Osteoblast (primary cell): ENCODE measurements around the gene SIGLEC10. TPM values are rescaled to one million over a fixed set of nuclear protein-coding genes. Genes with fewer than 3 reads are reported as not detected.

ENCODE experiments used
- DNase-seq: peaks from one replicate; pipeline ENCODE4 v3.0.0; 2011; ENCODE audit warnings: low spot score, mixed read lengths; ENCODE audit not compliant: insufficient read length; ENCODE audit errors: missing footprints
- H2AFZ ChIP-seq: 2 replicates; pipeline ENCODE4 v1.6.0; 2011; ENCODE audit warnings: mild to moderate bottlenecking, low read length
- H3K27ac ChIP-seq: 2 replicates; pipeline ENCODE4 v1.5.1; 2011; ENCODE audit warnings: mild to moderate bottlenecking, low read depth, low read length, moderate library complexity
- H3K27me3 ChIP-seq: 2 replicates; pipeline ENCODE4 v1.6.0; 2012; ENCODE audit warnings: mild to moderate bottlenecking, control low read depth, inconsistent platforms, low read length, moderate library complexity; ENCODE audit not compliant: insufficient read depth
- H3K36me3 ChIP-seq: 2 replicates; pipeline ENCODE4 v1.5.1; 2011; ENCODE audit warnings: mild to moderate bottlenecking, low read length, control low read depth, moderate library complexity; ENCODE audit not compliant: insufficient read depth
- H3K4me1 ChIP-seq: 2 replicates; pipeline ENCODE4 v1.5.1; 2011; ENCODE audit warnings: mild to moderate bottlenecking, low read length, control low read depth, moderate library complexity; ENCODE audit not compliant: insufficient read depth
- H3K4me2 ChIP-seq: 2 replicates; pipeline ENCODE4 v1.6.0; 2011; ENCODE audit warnings: mild to moderate bottlenecking, low read length; ENCODE audit not compliant: insufficient read depth
- H3K4me3 ChIP-seq: fragments of 200-600 bp; sonication (generic); 3 replicates; pipeline ENCODE4 v1.5.1; 2012; ENCODE audit warnings: mild to moderate bottlenecking, low read length, inconsistent platforms; ENCODE audit not compliant: insufficient read depth
- H3K79me2 ChIP-seq: 2 replicates; pipeline ENCODE4 v1.6.0; 2012; ENCODE audit warnings: mild to moderate bottlenecking, low read length, control low read depth, inconsistent platforms; ENCODE audit not compliant: insufficient read depth
- H3K9me3 ChIP-seq: 2 replicates; pipeline ENCODE4 v1.5.1; 2011; ENCODE audit warnings: low read depth, low read length, control low read depth
- H4K20me1 ChIP-seq: 2 replicates; pipeline ENCODE4 v1.6.0; 2012; ENCODE audit warnings: mild to moderate bottlenecking, low read length, control low read depth; ENCODE audit not compliant: insufficient read depth
- CTCF ChIP-seq: IDR thresholded peaks from 2 replicates; pipeline ENCODE4 v1.5.1; 2011; ENCODE audit warnings: mild to moderate bottlenecking, low read depth, low read length, moderate library complexity; ENCODE audit errors: extremely low read depth
- total RNA-seq: library from RNA; depleted of rRNA; stranded (reverse); fragments of >200 nt; gene quantifications from 2 replicates; pipeline ENCODE4 v1.2.3, GENCODE V29; 2012

Gene SIGLEC10
- total RNA-seq, 1 donor: not detected

GRCh38 chr19:51440846-51441409, 23.5 kb upstream of the SIGLEC10 start:
- Histone ChIP-seq H3K79me2 (no peaks in the 10 kb centered on the region), H3K27ac (no peak overlapping the region), H3K9me3 (no peaks in the 10 kb centered on the region), H3K4me3 (no peak overlapping the region), H4K20me1 (no peaks in the 10 kb centered on the region), H3K27me3 (no peaks in the 10 kb centered on the region), H2AFZ (no peak overlapping the region), H3K4me1 (no peaks in the 10 kb centered on the region), H3K4me2 (no peak overlapping the region), H3K36me3 (no peaks in the 10 kb centered on the region)
- TF ChIP-seq CTCF: no peak
- DNase-seq: no peak

- TF ChIP-seq CTCF: no peak
- H3K4me3 ChIP-seq: no peak overlapping the region
These were observed 22.6 kb upstream of the SIGLEC10 start for GRCh38 chr19:51440052-51440451.

GRCh38 chr19:51439021-51439465, 21.6 kb upstream of the SIGLEC10 start:
- Histone ChIP-seq H3K27me3 (no peaks in the 10 kb centered on the region), H3K36me3 (no peaks in the 10 kb centered on the region), H3K4me2 (no peak overlapping the region), H3K79me2 (no peaks in the 10 kb centered on the region), H4K20me1 (no peaks in the 10 kb centered on the region), H3K4me1 (no peaks in the 10 kb centered on the region), H2AFZ (no peak overlapping the region), H3K4me3 (no peak overlapping the region), H3K9me3 (no peaks in the 10 kb centered on the region), H3K27ac (no peak overlapping the region)
- peak; percentile 48 for TF ChIP-seq CTCF
- DNase-seq: no peak

More at GRCh38 chr19:51440052-51440451, 22.6 kb upstream of the SIGLEC10 start:
- Histone ChIP-seq H3K4me2 (no peak overlapping the region), H2AFZ (no peak overlapping the region), H4K20me1 (no peaks in the 10 kb centered on the region), H3K36me3 (no peaks in the 10 kb centered on the region), H3K79me2 (no peaks in the 10 kb centered on the region), H3K27me3 (no peaks in the 10 kb centered on the region), H3K4me1 (no peaks in the 10 kb centered on the region), H3K9me3 (no peaks in the 10 kb centered on the region), H3K27ac (no peak overlapping the region)
- no peak for DNase-seq

GRCh38 chr19:51434456-51434855, 17.0 kb upstream of the SIGLEC10 start:
- H3K27ac ChIP-seq: no peak overlapping the region
- no peaks in the 10 kb centered on the region for H3K4me1 ChIP-seq
- H4K20me1 ChIP-seq: no peaks in the 10 kb centered on the region
- no peak for TF ChIP-seq CTCF
- no peak overlapping the region for H2AFZ ChIP-seq
- no peaks in the 10 kb centered on the region for H3K27me3 ChIP-seq
- H3K79me2 ChIP-seq: no peaks in the 10 kb centered on the region
- H3K36me3 ChIP-seq: no peaks in the 10 kb centered on the region
- H3K4me2 ChIP-seq: no peak overlapping the region
- H3K4me3 ChIP-seq: no peak overlapping the region
- no peaks in the 10 kb centered on the region for H3K9me3 ChIP-seq
- no peak for DNase-seq
